Transverse colon (tissue), 4 donors: ENCODE results near the gene PTDSS2.

Experiments used
- CTCF ChIP-seq, 5 experiments: fragments of 200-600 bp in 3 of 5; fragments of 450-650 bp in 2 of 5; sonication (generic) in 3 of 5; IDR thresholded peaks; 1 replicate in 2 of 5; 2 replicates in 3 of 5; pipeline ENCODE4 v1.5.1; 2016 to 2017; ENCODE audit warnings: antibody characterized with exemption in 5 of 5, inconsistent platforms in 3 of 5, mild to moderate bottlenecking in 2 of 5, moderate library complexity in 1 of 5
- EP300 ChIP-seq: sonication (generic); formaldehyde crosslinking; IDR thresholded peaks from one replicate; pipeline ENCODE4 v1.6.1; 2017; ENCODE audit warnings: antibody characterized with exemption, low read depth
- POLR2AphosphoS5 ChIP-seq, 3 donors: sonication (generic); formaldehyde crosslinking; IDR thresholded peaks; one replicate each; pipeline ENCODE4 v1.6.1; 2016; ENCODE audit warnings: antibody characterized with exemption in 3 of 3

GRCh38 chr11:429931-430456 lies 20.1 kb upstream of the PTDSS2 start:
- TF ChIP-seq CTCF (IDR thresholded peaks at IDR 0.05), result no peak
- TF ChIP-seq POLR2AphosphoS5 (IDR thresholded peaks at IDR 0.05), result no peak
- no peak for TF ChIP-seq EP300
